ENCODE measurements around the gene CHTF8.

CHTF8 gene

DNA sequence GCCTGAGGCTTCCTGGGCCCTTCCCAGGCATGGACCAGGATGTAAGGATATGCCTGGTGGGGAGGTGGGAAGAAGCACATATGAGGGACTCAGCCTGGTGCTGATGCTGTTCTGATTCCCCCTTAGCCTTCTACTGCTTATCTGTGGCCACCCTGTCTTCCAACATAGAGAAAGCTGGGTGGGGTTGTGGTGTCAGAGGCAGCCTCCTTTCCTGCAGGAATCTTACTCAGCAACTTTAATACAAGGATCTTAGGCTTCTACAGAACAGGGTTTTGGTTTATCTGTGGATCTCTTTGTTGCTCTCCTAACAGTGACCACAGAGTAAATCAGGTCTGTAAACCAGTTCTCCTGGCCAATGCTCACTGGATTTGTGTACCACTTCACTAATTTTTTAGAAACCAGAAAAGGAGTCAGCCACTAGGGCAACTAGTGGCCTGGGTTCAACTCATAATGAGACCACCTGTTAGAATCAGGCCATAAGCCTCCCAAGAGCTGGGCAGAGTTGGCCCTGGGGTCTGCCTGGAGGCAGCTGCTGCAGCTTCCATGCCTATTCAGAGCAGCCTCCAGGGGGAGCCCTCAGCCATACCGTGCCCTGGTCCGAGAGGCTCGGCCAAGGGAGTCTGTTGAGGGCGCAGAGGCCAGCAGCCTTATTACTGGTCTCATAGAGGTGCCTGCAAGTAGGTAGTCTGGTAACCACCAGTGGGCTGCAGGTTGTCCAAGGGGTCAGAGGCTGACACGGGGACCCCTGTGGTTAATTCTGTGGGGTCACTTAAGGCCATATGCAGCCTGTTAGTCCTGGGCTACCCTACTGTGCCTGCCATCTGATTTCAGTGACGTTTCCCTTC is 19.9 kb downstream of the CHTF8 start:
- TF ChIP-seq POLR2A (IDR thresholded peaks at IDR 0.05; ENCODE audit: low read depth, low read length) = no peak
- DNase-seq (ENCODE audit: insufficient read length, low spot score) (peak; percentile 77), FAIRE-seq (no peak)

DNA sequence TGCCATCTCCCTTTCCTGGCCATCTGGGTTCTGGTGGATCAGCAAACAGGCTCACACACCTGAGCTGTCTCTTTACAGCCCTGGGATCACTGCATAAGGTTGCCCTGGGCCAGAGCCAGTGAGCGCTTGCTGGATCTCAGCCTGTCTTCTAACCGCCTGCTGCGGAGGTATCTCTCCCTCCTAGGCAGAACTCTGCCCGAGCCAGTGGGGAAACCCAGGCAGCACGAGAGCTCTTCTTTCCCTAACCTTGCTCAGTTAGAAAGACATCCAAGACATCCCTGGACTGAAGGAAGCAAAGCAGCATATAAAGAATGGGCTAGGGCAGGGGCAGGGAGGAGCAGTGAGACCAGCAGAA is 20.5 kb downstream of the CHTF8 start:
- FAIRE-seq (no peak), DNase-seq (ENCODE audit: insufficient read length, low spot score) (no peak)
- TF ChIP-seq POLR2A (IDR thresholded peaks at IDR 0.05; ENCODE audit: low read depth, low read length) = no peak

DNA sequence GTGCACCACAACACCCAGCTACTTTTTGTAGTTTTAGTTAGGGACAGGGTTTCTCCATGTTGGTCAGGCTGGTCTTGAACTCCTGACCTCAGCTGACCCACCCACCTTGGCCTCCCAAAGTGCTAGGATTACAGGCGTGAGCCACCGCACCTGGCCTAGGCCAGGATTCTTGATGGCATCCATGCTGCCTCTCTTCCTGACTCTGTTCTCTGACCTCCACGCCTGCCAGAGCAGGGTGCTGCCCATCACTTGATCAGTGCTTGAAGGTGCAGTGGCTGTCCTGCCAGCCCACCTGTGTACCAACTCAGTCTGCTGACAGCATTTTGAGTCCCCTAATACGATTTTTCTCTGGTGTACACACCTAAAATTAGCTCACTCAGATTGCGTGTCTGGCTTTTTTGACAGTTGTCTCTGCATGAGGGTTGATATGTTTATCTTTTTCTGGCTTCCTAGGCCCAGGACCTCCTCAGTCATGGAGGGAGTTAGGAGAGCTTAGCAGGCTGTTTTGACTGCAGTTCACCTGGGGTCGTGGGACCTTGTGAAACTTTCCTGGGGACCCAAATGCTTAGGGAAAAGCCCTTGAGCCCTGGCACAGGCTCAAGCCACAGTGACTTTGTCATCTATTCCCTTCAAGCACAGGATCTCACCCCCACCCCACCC is 21.0 kb downstream of the CHTF8 start:
- no peak for FAIRE-seq
- TF ChIP-seq POLR2A (IDR thresholded peaks at IDR 0.05; ENCODE audit: low read depth, low read length) = no peak
- no peak for DNase-seq (ENCODE audit: insufficient read length, low spot score)

DNA sequence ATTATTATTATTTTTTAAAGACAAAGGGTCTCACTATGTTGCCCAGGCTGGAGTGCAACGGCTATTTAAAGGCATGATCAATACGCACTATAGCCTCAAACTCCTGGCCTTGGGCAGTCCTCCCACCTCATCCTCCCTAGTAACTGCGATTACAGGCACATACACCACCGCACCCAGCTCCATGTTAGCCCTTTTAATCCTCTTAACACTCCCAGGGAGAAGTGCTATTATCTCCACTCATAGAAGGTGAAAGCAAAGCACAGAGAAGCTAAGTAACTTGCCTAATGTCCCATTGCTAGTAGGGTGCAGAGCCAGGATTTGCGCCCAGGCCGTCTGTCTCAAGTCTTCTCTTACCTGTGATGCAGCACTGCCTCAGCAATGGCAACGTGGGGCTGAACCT is 22.0 kb downstream of the CHTF8 start:
- FAIRE-seq (no peak), DNase-seq (ENCODE audit: insufficient read length, low spot score) (no peak)
- TF ChIP-seq POLR2A (IDR thresholded peaks at IDR 0.05; ENCODE audit: low read depth, low read length) = no peak

DNA sequence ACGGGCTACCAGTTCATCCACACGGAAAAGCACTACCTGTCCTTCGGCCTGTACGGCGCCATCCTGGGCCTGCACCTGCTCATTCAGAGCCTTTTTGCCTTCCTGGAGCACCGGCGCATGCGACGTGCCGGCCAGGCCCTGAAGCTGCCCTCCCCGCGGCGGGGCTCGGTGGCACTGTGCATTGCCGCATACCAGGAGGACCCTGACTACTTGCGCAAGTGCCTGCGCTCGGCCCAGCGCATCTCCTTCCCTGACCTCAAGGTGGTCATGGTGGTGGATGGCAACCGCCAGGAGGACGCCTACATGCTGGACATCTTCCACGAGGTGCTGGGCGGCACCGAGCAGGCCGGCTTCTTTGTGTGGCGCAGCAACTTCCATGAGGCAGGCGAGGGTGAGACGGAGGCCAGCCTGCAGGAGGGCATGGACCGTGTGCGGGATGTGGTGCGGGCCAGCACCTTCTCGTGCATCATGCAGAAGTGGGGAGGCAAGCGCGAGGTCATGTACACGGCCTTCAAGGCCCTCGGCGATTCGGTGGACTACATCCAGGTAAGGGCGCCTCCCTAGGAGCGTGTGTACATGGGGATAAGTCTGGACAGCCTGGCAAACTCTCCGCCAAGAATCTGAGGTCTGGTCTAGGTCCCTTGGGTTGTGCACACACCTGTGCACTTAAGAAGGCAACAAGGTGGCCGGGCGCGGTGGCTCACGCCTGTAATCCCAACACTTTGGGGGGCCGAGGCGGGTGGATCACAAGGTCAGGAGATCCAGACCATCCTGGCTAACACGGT is 22.7 kb downstream of the CHTF8 start:
- DNase-seq (ENCODE audit: insufficient read length, low spot score) (no peak), FAIRE-seq (no peak)

DNA sequence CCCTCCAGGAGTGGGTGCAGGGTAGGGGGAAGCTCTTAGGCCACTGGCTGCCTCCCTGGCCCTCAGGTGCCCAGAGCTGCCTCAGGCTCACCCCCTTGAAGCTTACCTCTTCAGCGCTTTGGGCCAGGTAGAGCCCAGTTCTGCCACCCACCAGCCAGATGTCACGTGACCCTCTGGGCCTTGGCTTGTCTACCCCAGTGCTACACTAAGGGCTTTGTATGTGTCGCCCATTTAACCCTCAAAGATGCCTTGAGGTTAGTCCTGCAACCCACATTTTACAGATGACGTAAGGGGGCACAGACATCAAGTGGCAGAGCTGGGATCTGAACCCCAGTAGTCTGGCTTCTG is 23.5 kb downstream of the CHTF8 start:
- FAIRE-seq (no peak), DNase-seq (ENCODE audit: insufficient read length, low spot score) (no peak)
- TF ChIP-seq POLR2A (IDR thresholded peaks at IDR 0.05; ENCODE audit: low read depth, low read length) = no peak

More for the DNA sequence above, 22.7 kb downstream of the CHTF8 start:
- no peak for TF ChIP-seq POLR2A (IDR thresholded peaks at IDR 0.05; ENCODE audit: low read depth, low read length)

DNA sequence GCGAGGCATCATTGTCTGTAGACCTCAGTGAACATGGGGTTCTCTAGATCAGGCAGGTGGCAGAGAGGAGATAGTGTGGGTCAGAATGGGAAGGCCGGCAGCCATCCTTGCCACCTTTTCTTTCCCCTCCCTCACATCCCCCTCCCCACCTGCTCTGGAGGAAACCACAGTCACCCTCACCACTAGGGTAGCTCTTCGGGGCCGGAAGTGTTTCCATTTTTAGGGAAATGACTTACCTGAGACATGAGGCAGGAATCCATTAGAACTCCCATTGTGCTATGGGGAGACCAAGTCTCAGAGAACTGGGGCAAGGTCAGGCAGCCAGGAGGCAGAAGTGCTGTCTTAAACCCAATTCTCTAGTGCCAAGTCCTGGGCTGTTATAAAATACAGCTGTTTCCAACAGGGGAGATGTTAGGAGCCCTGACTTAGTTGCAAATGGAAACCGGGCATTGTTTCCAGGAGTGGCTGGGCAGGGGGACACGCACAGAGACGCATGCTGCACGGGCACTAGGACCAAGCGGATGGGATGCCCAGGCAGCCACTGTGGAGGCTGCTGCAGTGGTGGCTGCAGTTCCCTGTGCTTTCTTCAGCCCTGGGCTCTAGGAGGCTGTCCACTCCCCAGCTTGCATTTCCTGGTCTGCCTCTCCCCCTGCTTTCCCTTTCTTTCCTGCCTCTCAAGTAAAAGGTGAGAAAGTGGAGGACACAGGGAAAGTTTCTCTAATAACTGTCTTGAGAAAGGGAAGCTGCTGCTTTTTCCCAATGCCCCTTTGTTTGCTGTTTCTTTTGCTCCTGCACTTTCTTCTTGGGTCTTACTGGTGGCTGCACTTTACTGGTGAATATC is 24.1 kb downstream of the CHTF8 start:
- FAIRE-seq (no peak), DNase-seq (ENCODE audit: insufficient read length, low spot score) (peak; percentile 46)
- TF ChIP-seq POLR2A (IDR thresholded peaks at IDR 0.05; ENCODE audit: low read depth, low read length) = no peak

DNA sequence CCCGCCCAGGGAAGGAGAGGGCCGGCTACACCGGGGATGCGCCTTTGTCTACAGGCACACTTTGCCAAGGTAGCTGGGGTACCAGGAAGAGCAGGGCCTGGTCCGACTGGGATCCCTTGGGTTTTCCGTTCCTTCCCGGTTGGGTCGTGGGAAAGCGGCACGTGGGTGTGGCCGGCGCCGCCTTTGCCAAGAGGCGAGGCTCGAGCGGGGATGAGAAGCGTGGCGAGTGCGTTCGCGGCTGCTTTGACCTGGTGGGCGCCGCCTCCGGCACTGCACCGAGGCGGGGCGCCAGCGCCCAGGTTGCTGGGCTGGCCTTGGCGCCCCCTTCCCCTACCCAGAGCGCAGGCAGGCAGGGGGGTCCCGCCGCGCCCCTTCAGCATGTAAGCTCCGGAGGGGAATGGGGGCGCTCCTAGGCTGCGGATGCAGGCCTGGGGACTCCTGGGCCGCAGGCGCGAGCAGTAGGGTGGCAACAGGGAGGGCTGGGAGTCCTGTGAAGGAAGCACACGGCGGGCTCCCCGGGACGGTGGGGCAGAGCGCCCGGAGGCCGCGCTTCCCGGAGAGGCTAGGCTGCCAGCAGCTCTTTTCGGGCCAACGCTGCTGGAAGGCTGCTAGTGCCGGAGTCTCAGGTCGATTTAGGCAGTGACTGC is 24.9 kb downstream of the CHTF8 start:
- DNase-seq (ENCODE audit: insufficient read length, low spot score) = no peak
- no peak for TF ChIP-seq POLR2A (IDR thresholded peaks at IDR 0.05; ENCODE audit: low read depth, low read length)
- no peak for FAIRE-seq

DNA sequence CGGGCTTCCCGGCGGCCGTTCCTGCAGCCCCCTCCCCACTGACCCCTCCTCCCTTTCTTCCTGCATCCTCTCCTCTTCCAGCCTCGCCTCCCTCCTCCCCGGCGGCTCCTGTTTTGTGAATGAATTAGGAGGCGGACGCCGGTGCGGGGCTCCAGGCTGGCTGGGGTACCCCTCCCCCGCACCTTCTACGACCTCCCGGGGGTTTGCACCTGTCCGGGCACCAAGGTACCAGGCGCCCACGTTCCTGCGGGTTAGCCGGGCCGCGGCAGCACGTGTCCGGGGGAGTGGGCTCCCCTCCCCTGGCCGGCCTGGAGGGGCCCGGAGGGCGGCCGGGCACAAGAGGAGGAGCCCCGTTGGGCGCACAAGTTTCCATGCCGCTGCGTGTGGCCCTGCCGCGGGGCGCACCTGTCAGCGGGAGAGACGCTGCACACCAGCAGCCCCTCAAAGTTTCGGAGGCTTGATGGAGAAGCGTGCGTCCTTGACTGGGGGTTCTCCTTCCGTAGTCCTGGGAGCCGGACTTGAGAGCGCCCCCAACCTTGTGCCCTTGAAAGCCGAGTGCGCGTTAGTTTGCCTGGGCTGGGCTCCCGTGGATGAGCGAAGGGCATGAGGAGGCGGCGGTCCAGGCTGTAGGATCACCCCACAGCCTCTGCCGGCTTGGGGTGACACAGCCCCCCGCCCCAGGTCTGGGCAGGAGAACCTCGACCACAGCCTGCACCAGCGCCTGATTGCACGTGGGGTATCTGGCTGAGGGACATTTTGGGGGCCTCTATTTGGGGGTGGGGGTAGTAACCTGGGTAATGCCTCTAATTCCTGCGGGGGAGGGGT is 25.7 kb downstream of the CHTF8 start:
- FAIRE-seq (no peak), DNase-seq (ENCODE audit: insufficient read length, low spot score) (no peak)
- TF ChIP-seq POLR2A (IDR thresholded peaks at IDR 0.05; ENCODE audit: low read depth, low read length) = no peak

DNA sequence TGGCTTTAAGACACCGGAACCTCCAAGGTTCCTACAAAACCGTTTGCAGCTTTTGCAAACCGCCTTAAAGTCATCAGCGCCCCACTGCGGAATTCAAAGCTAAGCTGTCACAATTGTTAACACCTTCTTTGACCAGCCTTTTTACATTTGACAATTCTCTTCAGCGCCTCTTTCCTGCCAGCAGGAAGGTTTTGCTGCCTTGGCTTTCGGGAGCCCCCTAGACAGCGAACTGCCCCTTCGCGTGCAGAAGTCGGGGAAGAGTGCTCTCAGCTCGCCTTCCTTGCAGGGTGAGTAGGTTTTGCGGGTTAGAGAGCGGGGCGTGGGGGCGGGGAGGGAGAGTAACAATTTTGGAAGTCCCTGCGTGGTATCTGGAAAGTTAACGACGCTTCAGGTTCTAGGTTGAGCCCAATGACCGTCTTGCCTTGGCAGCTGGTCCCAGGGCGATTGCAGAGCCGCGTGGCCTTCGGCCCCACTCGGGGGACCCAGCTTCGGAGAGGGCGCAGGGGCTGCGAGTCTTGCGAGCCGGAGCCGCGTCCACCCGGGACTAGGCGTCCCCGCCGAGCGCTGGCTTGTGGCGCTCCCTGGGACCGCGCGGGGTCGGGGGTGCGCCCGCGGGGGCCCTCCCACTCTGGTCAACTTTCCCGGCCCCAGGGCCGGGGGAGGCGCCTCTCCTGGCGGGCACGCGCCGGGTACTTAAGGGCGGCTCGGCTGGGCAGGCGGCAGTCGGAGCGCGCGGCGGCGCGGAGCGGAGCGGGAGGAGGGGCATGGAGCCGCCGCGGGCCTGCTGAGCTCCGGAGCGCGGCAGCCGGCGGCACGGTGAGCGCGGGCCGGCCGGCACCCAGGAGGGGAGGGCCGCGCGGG is 26.7 kb downstream of the CHTF8 start, which contains the start of gene HAS3:
TSS of gene HAS3 (plus strand) at position 153 of the 861 bp plus-strand sequence. CDS start 3,743 bp downstream, outside the sequence.
- DNase-seq (ENCODE audit: insufficient read length, low spot score) (peak; percentile 75), FAIRE-seq (no peak)
- peak; percentile 91 for TF ChIP-seq POLR2A (IDR thresholded peaks at IDR 0.05; ENCODE audit: low read depth, low read length)

DNA sequence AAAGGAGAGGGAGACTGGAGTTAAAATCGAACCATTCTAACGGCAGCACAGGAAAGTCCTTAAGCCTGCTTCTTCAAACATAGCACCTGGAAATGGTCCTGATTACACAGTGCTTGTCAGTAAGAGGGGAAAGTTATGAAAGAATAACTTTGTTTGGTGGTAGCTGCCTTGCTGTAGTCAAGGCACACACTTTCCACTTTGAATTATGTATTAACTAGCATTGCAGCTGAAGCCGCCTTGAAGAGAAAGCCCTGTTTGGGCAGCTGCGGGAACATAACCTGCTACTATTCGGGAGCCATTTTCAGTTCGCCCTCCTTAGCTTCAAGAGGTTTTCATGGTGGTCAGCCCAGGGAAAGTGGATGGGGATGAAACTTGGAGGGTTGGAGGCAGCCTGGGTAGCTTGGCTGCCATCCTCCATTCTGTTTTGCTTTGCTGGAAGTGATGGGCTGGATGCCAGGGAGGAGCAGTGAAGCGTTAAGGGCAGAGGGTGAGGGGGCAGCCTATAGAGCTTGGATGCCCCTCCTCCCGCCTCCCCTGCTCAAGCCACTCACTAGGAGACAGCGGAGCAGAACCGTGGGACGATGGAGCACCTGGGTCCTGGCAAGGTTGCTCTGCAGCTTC is 32.2 kb downstream of the CHTF8 start:
- TF ChIP-seq POLR2A (IDR thresholded peaks at IDR 0.05; ENCODE audit: low read depth, low read length) = no peak
- DNase-seq (ENCODE audit: insufficient read length, low spot score) (no peak), FAIRE-seq (no peak)

All from H54 (cell line).